Stimulated activated CD4-positive, alpha-beta T cell treated with anti-CD3 and anti-CD28 coated beads, TNF-alpha, amount 100 ng/mL, for 4 hours (primary cell): ENCODE measurements around the gene CST4.
"Not testable (repeated sequence)": the region's sequence is repeated elsewhere in the genome, so short reads cannot be mapped to it uniquely, and the experiment has no call there.

Source experiments
- DNase-seq, 3 experiments: peaks; one replicate each; pipeline ENCODE4 v3.0.0-alpha.2; 2020; ENCODE audit warnings: low read depth in 3 of 3

Gene CST4, protein sequence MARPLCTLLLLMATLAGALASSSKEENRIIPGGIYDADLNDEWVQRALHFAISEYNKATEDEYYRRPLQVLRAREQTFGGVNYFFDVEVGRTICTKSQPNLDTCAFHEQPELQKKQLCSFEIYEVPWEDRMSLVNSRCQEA

DNA sequence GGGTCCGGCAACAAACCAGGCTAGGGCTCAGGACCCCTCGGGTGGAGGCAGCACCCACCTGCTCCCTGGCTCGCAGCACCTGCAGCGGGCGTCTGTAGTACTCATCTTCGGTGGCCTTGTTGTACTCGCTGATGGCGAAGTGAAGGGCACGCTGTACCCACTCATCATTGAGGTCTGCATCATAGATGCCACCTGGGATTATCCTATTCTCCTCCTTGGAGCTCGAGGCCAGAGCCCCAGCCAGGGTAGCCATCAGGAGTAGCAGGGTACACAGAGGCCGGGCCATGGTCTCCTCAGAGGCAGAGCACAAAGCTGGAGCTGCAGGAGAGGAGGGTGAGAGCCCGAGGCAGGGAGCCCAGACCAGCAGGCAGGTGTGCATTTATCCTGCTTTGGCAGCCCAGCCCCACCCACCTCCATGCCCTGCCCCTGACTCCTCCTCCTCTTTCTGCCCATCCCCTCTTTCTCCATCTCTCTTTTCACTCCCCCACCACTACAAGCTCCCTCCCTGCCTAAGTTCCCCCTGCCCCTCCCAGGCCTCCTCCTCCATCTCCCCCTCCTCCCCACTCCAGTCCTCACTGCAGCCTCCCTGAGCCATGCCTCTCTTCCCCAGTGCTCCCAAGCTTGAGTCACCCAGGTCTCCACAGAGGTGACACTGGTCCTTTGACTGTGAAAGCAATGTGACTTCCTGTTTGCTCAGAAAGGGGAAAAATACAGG is at the start of gene CST4:
Gene CST4, minus strand, starts transcription at position 355 of the 715 bp plus-strand sequence. Its CDS starts 69 bp downstream, at position 286.
- DNase-seq = not testable (repeated sequence)

DNA sequence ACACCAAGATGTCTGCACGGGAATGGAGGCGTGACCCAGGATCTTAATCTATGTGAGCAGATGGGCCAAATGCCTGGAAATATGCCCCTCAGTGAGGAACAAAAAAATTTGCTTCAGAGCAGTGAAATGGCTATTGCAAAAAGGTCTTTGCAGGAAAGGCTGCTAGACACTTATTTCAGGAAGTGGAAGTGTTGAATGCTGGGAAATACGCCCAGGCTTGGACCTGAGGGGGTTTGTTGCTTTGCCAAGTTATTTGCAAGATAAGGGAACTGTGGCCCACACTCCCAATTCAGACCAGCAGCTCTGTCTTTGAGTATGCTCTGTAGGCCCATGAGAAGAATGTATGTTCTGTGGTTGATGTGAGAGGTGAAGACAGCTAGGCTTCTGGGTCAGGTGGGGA is 46.6 kb upstream of the CST4 start:
- not testable (repeated sequence) for DNase-seq

DNA sequence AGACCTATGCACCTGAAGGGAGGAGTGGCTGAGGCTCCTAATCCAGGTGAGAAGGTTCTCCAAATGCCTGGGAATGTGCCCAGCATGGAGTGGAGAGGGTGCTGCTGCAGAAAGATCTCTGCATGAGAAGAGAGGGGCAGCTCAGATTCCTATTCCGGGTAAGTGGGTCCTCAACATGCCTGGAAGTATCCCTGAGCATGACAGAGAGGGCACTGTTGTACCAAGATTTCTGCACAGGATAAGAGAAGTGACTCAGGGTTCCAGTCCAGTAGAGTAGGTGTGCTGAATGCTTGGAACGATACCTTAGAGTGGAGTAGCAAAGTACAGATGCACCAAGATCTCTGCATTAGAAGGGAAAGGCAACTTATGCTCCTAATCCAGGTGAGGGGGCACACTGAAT is 46.1 kb upstream of the CST4 start:
- DNase-seq = not testable (repeated sequence)

DNA sequence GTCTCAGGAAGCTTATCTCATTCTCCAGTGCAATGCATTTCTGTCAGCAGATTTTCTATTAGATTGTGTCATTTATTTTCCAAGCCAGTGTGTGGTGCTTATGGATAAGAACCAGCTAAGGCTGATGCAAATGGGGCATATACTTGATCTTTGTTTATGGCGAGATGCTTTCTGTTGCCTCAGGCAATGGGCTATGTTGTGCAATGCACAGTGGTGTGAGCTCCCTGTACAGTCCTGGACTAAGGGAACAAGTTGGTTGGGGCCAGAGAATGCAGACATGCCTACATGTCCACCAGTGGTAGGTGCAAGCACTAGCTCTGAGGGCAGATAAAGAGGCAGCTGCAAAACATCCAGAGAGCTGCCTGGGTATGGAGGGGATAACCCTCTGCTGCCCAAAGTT is 45.6 kb upstream of the CST4 start:
- not testable (repeated sequence) for DNase-seq

DNA sequence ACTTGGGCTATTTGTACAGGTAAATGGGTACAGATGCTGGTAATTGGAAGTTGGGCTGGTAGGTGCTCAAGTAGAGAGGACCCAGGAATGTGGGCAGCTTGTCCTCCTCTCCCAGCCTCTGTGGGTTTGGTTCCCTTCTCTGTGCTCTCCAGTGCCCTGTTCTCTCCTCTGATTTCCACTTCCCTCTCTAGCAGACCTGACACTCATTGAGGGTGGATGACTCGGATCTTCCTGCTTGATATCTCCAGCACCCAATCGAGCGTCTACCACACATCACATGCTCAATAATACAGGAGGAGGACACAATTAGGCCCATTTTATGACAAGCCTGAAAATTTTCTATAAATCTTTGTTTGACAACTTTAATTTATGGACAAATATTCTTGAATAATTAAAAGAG is 38.2 kb upstream of the CST4 start:
- no peak for DNase-seq

DNA sequence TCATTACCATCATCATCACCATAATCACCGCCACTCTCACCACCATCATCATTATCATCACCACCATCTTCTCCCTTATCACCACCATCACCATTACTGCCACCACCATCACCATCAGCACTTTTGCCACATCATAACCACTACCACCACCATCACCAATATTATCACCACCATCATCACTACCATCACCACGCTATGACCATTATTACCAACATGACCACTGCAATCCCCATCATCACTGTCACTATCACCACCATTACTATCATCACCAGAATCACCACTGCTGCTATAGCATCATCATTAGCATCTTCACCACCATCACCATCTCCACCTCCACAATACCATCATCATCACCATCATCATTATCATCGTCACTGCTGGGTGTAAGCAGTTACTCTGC is 36.3 kb upstream of the CST4 start:
- DNase-seq = no peak

DNA sequence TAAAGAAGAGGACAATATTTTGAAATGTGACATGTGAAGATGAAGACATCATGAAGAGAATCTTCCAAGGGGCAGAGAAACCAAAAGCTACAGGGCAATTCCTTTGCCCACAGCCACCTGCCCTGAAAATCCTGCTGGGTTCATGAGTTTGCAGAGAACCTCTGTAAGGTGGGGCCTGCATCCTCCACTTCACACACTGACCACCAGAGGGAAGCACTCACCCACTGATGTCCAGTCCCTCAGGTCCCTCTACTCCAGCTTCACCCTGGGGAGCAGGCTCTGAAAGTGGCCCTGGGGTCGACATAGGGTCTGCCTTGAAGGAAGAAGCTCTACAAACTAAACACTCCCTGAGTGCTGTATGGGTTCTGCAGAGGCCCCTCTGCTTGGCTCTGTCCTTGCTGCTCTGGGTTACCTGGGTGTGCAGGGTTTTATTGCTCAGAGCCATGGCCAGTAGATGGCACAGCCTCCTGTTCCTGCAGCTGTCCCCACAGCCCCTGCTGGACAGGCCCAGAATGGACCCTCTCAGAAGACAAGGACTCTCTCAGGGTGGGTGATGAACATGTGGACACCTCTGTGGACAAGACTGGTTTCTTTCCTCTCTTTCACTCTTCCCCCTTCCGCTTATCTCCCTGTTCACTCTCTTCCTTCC is 34.9 kb upstream of the CST4 start:
- DNase-seq = not testable (repeated sequence)

DNA sequence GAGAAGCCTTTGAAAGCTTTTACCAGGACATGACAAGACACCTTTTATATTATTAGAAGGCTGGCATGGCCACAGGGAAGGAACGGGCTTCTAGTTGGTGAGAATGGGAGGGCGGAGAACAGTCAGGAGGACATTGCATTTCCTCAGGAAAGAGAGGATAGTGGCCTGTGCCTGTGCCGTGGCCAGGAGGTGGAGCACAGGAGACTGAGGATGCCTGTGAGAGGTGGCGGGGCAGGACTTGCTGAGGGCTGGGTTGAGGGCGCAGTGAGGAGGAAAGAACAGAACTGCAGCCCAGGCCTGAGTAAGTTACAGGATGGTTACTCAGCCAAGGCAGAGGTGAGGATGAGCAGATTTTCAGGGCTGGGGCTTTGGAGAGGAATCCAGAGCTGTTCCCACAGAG is 34.0 kb upstream of the CST4 start:
- DNase-seq = not testable (repeated sequence)

DNA sequence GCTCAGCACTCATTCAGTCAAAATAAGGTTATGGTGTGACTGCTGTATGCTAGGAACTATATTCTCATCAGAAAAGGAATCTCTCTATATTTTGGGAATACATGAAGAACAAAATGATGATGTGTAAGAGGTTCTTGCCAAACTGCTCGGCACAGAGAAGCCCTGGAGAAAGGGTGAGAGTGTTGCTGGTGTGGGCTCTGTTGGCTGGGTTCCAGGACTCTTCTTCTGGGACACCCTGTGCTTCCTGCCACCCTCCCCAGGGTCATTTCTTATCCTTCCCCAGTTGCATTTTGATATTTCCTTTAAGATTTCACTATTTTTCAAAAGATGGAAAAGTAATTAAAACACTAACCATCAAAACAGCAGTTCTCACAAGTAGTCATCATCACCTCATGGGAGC is 33.1 kb upstream of the CST4 start:
- DNase-seq = no peak

DNA sequence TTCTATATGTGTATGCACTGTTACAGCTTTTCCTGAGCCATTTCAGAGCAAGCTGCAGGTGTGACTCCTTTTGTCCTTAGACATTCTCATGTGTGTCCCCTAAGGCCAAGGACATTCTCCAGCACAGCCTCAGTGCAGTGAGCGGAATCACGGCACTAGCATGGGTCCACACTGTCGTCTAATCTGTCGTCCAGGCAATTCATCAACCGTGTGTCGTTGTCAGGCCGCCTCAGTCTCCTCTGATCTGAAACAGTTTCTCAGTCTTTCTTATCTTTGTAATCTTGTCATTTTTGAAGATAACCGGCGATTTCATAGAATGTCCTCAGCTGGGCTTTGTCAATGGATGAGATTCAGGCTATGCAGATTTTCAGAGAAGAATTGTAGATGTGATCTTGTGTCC is 30.5 kb upstream of the CST4 start:
- DNase-seq = not testable (repeated sequence)

DNA sequence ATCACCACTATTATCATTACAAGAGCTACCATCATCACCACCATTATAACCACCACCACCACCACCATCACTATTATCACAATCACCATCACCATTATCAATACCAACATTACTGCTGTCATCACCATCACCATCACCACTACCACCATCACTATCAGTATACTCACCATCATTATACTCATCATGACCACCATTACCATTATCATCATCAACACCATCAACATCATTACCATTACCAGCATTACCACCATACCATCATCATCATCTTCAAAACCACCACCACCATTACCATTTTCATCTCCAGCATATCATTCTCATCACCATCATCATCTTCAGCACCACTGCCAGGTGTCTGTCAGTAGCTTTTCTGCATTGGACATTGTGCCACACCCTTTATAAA is 22.9 kb upstream of the CST4 start:
- not testable (repeated sequence) for DNase-seq

DNA sequence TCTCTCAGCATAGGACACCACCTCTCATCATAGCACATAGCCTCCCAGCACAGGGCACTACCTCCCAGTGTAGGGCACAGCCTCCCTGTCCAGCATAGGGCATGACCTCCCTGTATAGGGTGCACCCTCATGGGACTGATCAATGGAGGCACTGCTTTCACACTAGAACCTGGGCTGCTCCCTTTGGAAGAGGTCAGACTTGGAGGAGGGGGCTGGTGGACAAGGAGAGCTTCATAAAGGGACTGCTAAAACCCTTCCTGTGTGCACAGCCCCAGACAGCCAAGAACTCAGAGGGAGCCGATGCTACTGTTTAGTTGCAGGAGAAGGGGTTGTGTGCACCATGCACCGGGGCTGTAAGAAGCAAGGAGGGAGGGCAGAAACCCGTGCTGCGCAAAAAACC is 21.9 kb upstream of the CST4 start:
- no peak for DNase-seq

DNA sequence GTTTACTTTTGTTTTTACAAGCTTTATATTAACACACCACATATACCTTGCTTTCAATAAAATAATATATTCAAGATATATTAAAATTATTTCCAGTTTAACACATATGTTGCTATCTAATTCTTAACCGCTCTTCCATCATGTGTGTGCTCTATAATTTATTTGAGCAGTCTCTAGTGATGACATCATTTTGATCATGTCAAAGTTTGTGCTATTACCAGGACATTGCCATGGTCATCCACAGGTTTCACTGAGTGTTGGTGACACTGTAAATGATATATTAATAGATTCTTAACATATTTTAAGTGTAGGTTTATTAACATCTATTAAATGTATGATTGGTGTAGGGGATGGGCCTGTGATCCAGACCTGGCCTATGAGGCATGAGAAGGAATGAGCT is 17.1 kb upstream of the CST4 start:
- DNase-seq = no peak

DNA sequence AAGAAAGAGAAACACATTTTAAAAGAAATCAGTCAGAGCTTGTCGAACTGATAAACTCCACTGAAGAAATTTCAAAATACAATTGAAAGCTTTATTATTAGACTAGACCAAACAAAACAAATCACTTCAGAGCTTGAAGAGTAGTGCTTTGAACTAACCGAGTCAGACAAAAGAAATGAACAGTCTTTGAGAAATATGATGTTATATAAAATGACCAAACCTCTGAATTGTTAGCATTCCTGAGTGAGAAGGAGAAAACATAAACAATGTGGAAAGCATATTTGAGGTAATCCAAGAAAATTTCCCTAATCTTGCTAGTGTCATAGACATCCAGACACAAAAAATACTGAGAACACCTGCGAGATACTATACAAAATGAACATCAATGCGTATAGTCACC is 13.2 kb upstream of the CST4 start:
- no peak for DNase-seq

DNA sequence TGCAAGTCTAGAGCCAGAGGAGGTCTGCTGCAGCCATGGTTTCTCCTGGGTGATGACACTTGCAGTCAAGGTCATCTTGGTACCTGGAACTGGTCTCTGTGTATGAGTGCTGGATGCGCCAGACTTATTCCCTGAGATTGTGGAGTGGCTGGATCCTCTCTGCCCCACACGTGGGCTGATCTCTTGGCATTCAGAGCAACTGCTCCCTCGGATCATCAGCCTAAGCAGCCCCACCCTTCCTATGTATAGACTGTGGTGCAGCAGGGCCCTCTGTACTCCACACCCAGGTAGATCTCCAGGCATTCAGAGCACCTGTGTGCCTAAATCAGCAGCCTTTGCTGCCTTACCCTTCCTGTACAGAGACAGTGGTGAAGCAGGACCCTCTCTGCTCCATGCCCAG is 12.1 kb upstream of the CST4 start:
- DNase-seq = no peak

DNA sequence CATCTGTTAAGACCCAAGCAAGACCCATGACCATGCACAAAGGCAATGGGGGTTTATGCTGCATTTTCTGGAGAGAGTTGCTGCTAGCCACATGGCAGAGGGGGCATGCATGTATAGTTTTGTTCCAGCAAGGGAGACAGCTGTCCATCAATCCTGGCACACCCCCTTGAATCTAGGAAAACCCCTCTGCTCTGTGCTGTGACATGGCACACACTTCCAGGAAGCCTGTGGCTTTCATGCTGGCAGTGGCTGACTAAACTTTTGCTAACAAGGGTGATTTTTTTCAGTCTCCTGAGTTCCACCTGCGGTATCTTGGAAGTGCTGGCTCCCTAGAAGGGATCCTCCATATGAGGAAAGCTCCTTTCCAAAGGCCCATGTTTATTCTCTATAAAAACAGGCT is 9.1 kb upstream of the CST4 start:
- no peak for DNase-seq

DNA sequence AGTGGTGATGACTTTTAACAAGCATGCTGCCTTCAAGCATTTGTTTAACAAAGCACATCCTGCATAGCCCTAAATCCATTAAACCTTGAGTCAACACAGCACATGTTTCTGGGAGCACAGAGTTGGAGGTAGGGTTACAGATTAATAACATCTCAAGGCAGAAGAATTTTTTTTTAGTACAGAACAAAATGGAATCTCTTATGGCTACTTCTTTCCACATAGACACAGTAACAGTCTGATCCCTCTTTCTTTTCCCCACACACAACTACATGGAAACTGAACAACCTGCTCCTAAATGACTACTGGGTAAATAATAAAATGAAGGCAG is 6.2 kb upstream of the CST4 start:
- DNase-seq = not testable (repeated sequence)

DNA sequence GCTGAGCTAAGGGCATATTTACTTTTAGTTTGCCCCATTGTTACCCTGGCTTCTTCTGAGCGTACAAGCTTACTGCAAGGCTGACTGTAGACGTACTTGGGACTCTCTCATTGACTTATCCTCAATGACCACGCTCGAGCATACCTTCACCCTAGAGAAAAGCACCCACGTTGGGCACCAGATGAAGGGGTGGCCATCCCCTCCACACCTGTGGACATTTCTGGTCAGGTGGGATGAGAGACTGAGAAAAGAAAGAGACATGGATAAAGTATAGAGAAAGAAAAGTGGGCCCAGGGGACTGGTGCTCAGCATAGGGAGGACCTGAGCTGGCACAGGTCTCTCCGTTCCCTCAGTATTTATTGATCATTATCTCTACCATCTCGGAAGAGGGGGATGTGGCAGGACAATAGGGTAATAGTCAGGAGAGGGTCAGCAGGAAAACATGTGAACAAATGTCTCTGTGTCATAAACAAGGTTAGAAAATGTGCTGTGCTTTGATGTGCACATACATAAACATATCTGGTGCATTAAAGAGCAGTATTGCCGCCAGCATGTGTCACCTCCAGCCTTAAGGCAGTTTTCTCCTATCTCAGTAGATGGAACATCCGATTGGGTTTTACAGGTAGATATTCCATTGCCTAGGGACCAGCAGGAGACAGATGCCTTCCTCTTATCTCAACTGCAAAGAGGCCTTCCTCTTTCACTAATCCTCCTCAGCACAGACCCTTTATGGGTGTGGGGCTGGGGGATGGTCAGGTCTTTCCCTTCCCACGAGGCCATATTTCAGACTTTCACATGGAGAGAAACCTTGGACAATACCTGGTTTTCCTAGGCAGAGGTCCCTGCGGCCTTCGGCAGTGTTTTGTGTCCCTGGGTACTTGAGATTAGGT is 5.6 kb upstream of the CST4 start:
- DNase-seq = not testable (repeated sequence)

DNA sequence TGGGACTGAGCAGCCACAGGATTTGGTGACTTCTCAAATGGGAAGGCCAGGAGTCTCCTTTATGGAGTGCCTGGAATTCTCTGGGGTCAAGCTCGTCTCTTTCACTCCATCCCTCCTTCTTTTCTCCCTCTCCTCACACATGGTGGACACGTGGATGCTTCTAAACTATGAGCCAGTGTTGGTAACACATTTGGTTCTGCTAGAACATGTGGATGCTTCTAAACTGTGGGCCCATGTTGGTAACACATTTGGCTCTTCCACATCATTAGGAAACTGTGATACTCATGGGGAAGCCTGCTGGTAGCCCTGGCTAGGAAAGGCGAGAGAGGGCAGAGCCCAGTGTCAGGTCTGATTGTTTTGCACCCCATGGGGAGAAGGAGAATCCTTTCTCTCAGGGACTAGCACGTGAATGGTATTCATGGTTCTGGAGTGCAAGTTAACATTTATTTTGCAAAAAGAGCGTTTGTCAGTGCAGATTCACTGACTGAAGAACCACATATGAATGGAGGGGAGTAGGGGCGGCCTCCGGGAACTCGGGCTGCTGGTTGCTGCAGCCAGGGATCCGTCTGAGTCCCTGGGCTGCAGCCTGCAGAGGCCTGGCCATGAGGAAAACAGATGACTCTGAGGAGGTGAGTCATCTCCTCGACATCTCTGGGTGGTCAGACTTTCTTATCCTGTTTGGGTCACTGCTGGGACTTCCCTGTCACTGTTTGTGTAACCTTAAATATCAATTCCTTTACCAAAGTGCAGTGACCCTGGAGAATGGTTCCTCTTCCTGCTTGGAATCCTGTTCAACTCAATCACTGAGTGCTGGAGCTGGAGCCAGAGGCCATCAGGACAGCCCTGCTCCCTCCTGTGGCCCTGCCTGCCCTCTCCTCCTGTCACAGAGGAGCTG is 4.1 kb upstream of the CST4 start:
- DNase-seq = not testable (repeated sequence)

DNA sequence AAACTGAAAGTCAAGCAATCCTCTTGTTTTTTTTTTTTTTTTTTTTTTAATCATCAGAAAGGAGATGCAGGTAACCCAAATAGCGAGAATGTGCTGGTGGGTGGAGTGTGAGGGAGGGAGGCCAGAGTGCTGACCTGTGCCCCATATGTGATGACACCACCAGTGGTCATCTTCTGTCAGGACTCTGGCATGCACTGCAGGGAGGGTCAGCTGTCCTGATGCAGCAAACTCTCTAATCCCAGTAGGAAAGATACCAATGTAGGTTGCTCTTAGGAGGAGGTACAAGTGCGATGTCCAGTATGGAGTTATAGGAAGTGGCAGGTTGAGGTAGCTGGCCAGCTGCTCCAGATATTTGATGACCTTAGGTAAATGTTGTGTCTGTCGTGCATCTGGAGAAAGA is 2.8 kb upstream of the CST4 start:
- DNase-seq = no peak

DNA sequence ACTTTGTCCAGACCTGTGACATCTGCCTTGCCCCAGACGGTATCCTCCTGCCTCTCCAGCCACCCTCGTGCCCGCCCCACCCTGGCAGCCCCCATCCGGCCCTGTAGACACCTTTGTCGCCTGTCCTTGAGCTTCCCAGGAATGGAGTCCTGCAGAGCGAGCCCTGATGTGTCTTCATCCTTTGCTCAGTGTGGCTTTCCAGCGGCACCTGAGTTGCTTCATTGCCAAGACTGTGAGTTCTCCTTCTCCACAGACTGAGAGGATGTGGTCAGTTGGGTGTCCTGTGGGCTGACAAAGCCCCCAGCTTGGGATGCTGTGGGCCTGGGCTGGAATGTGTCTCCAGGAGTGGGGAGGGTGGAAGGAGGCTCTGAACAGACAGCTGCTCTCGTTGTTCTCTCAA is 1.7 kb upstream of the CST4 start:
- no peak for DNase-seq

DNA sequence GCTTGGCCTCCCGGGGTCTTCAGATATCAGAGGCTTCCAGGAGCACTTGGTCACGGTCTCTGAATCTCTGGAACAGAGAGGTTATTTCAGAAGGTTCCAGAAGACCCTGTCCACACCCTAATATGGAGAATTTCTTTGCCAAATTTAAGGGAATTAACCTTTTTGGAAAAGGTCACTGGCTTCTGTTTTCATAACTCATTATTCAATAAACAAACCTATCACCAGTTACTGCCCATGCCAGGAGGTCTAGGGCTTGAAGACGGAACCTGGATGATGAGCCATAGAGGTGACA is 507 bp upstream of the CST4 start:
- DNase-seq = no peak
